GM19455 (cell line): ENCODE results near the gene TEKTIP1.
"Not testable (repeated sequence)": the region's sequence is repeated elsewhere in the genome, so short reads cannot be mapped to it uniquely, and the experiment has no call there.

ENCODE experiments used
- ATAC-seq: cut with Tn5 transposase; IDR thresholded peaks from one replicate; pipeline ENCODE4 v1.9.1; 2021; ENCODE audit not compliant: unreplicated experiment

TEKTIP1 gene

GRCh38 chr19:3556423-3556977 lies 17.5 kb downstream of the TEKTIP1 start:
- no peak for ATAC-seq

GRCh38 chr19:3556978-3557460 lies 18.0 kb downstream of the TEKTIP1 start:
- ATAC-seq: peak; percentile 35

- ATAC-seq: peak; percentile 84
Measured at GRCh38 chr19:3557461-3558248, 18.7 kb downstream of the TEKTIP1 start, which contains the start of gene MFSD12. MFSD12 (minus strand) TSS chr19:3557586; CDS start chr19:3557403, 183 bp downstream.

- ATAC-seq: no peak
Measured at GRCh38 chr19:3563709-3564524, 24.9 kb downstream of the TEKTIP1 start.

GRCh38 chr19:3565139-3565538 lies 26.2 kb downstream of the TEKTIP1 start:
- no peak for ATAC-seq

- ATAC-seq: not testable (repeated sequence)
Measured at GRCh38 chr19:3570042-3570441, 31.1 kb downstream of the TEKTIP1 start.

- no peak for ATAC-seq
Measured at GRCh38 chr19:3570606-3571011, 31.6 kb downstream of the TEKTIP1 start.

GRCh38 chr19:3572132-3572854 lies 33.3 kb downstream of the TEKTIP1 start:
- peak; percentile 88 for ATAC-seq

GRCh38 chr19:3572855-3573161 lies 33.8 kb downstream of the TEKTIP1 start, which contains the start of gene HMG20B:
HMG20B (plus strand) TSS chr19:3572944; CDS start chr19:3573310, 366 bp downstream.
- ATAC-seq: peak; percentile 8

GRCh38 chr19:3573162-3573857 lies 34.3 kb downstream of the TEKTIP1 start:
- ATAC-seq: peak; percentile 2

GRCh38 chr19:3573858-3574637 lies 35.1 kb downstream of the TEKTIP1 start:
- peak; percentile 28 for ATAC-seq

GRCh38 chr19:3575260-3575741 lies 36.3 kb downstream of the TEKTIP1 start:
- ATAC-seq: no peak

GRCh38 chr19:3575949-3576673 lies 37.1 kb downstream of the TEKTIP1 start:
- no peak for ATAC-seq

GRCh38 chr19:3576696-3577443 lies 37.9 kb downstream of the TEKTIP1 start:
- ATAC-seq: no peak

GRCh38 chr19:3577723-3578344 lies 38.9 kb downstream of the TEKTIP1 start:
- no peak for ATAC-seq

- ATAC-seq: no peak
Measured at GRCh38 chr19:3578390-3578789, 39.4 kb downstream of the TEKTIP1 start.

- ATAC-seq: no peak
Measured at GRCh38 chr19:3580156-3580934, 41.4 kb downstream of the TEKTIP1 start.
